Measurements from ENCODE around the gene PTPRM. TPM values are rescaled to one million over a fixed set of nuclear protein-coding genes. Genes with fewer than 3 reads are reported as not detected.

PTPRM gene
- total and polyA plus RNA-seq, 5 donors from 2014 or later = 1.1 to 4.6 (median 3.6) TPM

GRCh38 chr18:8406186-8406867, 839.2 kb downstream of the PTPRM start:
- H3K36me3 Mint-ChIP-seq = no peaks in the 10 kb centered on the region
- peaks cover 2 to 7% of the 10 kb centered on the region in 2 experiments for H3K9me3 ChIP-seq (ENCODE audit: control insufficient read depth in 2 of 2, low read length in 2 of 2)
- H3K9me3 Mint-ChIP-seq = peaks cover 0 to 18% (median 2%) of the 10 kb centered on the region in 7 donors
- no peak overlapping the region for H3K27ac Mint-ChIP-seq
- no peaks in the 10 kb centered on the region for H3K27me3 ChIP-seq (ENCODE audit: control insufficient read depth, insufficient read depth, low read length)
- DNase-seq (no peak), ATAC-seq (ENCODE audit: low read depth in 2 of 2) (no peak)
- no peaks in the 10 kb centered on the region for H3K36me3 ChIP-seq (ENCODE audit: control insufficient read depth, insufficient read depth, low read length)
- no peak overlapping the region for H3K4me3 Mint-ChIP-seq
- no peaks in the 10 kb centered on the region for H3K27me3 Mint-ChIP-seq
- no peaks in the 10 kb centered on the region for H3K4me1 Mint-ChIP-seq
- no peak overlapping the region for H3K4me3 ChIP-seq (ENCODE audit: low read depth, low read length)
- H3K27ac ChIP-seq (ENCODE audit: insufficient read depth, low read length, poor library complexity, severe bottlenecking) = no peak overlapping the region
- H3K4me1 ChIP-seq (ENCODE audit: control insufficient read depth, insufficient read depth, low read length, poor library complexity, severe bottlenecking) = no peaks in the 10 kb centered on the region

- no peak overlapping the region for H3K4me3 ChIP-seq (ENCODE audit: low read depth, low read length)
- Mint-ChIP-seq H3K9me3 (peaks cover 0 to 24% (median 4%) of the 10 kb centered on the region in 7 donors), H3K27ac (no peak overlapping the region), H3K4me3 (no peak overlapping the region), H3K36me3 (no peaks in the 10 kb centered on the region), H3K27me3 (no peaks in the 10 kb centered on the region), H3K4me1 (no peaks in the 10 kb centered on the region)
- H3K9me3 ChIP-seq (ENCODE audit: control insufficient read depth in 2 of 2, low read length in 2 of 2) = peaks cover 7% of the 10 kb centered on the region in 2 experiments
- H3K27me3 ChIP-seq (ENCODE audit: control insufficient read depth, insufficient read depth, low read length) = no peaks in the 10 kb centered on the region
- no peaks in the 10 kb centered on the region for H3K4me1 ChIP-seq (ENCODE audit: control insufficient read depth, insufficient read depth, low read length, poor library complexity, severe bottlenecking)
- no peak overlapping the region for H3K27ac ChIP-seq (ENCODE audit: insufficient read depth, low read length, poor library complexity, severe bottlenecking)
- H3K36me3 ChIP-seq (ENCODE audit: control insufficient read depth, insufficient read depth, low read length) = no peaks in the 10 kb centered on the region
- ATAC-seq (ENCODE audit: low read depth in 2 of 2) (no peak), DNase-seq (no peak)
Measured at GRCh38 chr18:8406868-8407250, 839.7 kb downstream of the PTPRM start.

DNA sequence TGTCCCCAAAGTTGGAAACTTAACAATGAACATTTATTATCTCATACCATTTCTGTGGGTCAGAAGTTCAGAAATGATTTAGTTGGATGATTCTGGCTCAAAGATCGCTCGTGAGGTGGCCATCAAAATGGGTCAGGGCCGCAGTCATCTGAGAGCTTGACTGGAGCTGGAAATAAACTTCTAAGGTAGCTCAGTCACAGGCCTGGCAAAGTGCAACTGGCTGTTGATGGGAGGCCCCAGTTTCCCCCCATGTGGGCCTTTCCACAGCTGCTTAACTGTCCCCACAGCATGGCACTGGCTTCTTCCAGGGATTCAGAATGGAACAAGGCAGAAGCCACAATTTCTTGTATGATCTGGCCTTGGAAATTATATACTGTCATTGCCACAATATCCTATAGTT, 842.0 kb downstream of the PTPRM start:
- ATAC-seq (ENCODE audit: low read depth in 2 of 2) = no peak
- Mint-ChIP-seq H3K27me3 (no peaks in the 10 kb centered on the region), H3K9me3 (peaks cover 1 to 27% (median 4%) of the 10 kb centered on the region in 7 donors), H3K27ac (no peak overlapping the region), H3K36me3 (no peaks in the 10 kb centered on the region), H3K4me3 (no peak overlapping the region), H3K4me1 (no peaks in the 10 kb centered on the region)
- no peaks in the 10 kb centered on the region for H3K4me1 ChIP-seq (ENCODE audit: control insufficient read depth, insufficient read depth, low read length, poor library complexity, severe bottlenecking)
- H3K27ac ChIP-seq (ENCODE audit: insufficient read depth, low read length, poor library complexity, severe bottlenecking) = no peak overlapping the region
- H3K27me3 ChIP-seq (ENCODE audit: control insufficient read depth, insufficient read depth, low read length) = no peaks in the 10 kb centered on the region
- DNase-seq = no peak
- no peak overlapping the region for H3K4me3 ChIP-seq (ENCODE audit: low read depth, low read length)
- no peaks in the 10 kb centered on the region for H3K36me3 ChIP-seq (ENCODE audit: control insufficient read depth, insufficient read depth, low read length)
- H3K9me3 ChIP-seq (ENCODE audit: control insufficient read depth in 2 of 2, low read length in 2 of 2) = peaks cover 7 to 8% of the 10 kb centered on the region in 2 experiments

DNA sequence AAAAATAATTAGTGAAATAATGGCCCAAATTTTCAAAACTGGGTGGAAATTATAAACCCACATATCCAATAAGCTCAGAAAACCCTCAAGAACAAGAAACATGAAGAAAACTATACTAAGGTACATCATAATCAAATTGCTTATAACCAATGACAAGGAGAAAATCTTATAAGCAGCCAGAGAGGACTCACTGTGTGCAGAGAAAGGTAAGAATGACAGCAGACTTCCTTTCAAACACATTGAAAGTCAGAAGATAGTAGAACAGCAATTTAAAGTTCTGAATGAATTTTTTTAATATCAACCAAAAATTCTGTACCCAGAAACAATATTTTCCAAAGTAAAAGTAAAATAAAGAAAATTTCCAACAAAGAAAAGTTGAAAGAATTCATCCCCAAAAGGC, 844.4 kb downstream of the PTPRM start:
- Histone ChIP-seq H3K4me1 (ENCODE audit: control insufficient read depth, insufficient read depth, low read length, poor library complexity, severe bottlenecking) (no peaks in the 10 kb centered on the region), H3K27me3 (ENCODE audit: control insufficient read depth, insufficient read depth, low read length) (no peaks in the 10 kb centered on the region), H3K4me3 (ENCODE audit: low read depth, low read length) (no peak overlapping the region), H3K9me3 (ENCODE audit: control insufficient read depth in 2 of 2, low read length in 2 of 2) (peaks cover 7 to 8% of the 10 kb centered on the region in 2 experiments), H3K27ac (ENCODE audit: insufficient read depth, low read length, poor library complexity, severe bottlenecking) (no peak overlapping the region), H3K36me3 (ENCODE audit: control insufficient read depth, insufficient read depth, low read length) (no peaks in the 10 kb centered on the region)
- no peak overlapping the region for H3K4me3 Mint-ChIP-seq
- H3K27ac Mint-ChIP-seq = no peak overlapping the region
- H3K9me3 Mint-ChIP-seq = peaks cover 1 to 27% (median 6%) of the 10 kb centered on the region in 7 donors
- ATAC-seq (ENCODE audit: low read depth in 2 of 2) (no peak), DNase-seq (no peak)
- no peaks in the 10 kb centered on the region for H3K36me3 Mint-ChIP-seq
- no peaks in the 10 kb centered on the region for H3K27me3 Mint-ChIP-seq
- H3K4me1 Mint-ChIP-seq = no peaks in the 10 kb centered on the region

DNA sequence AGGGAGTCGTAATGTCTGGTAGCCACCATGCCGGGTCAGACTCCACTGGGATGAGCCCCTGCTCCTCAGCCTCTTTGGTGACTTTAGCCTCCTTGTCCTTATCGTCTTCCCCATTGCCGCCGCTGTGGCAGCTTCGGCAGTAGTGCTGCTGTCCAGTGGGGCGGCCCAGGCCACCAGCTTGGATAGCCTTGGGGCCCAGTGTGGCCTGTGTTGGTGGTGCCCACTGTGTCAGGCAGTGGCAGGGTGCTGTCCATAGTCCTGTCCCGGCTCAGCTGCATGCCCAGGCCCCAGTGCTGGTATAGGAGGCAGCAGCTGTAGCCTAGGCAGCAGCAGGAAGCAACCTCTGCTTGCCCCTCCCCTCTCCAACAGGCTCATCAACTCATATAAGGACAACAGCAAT, 845.0 kb downstream of the PTPRM start:
- H3K27ac Mint-ChIP-seq = no peak overlapping the region
- no peaks in the 10 kb centered on the region for H3K27me3 Mint-ChIP-seq
- ATAC-seq (ENCODE audit: low read depth in 2 of 2) (no peak), DNase-seq (no peak)
- H3K4me1 Mint-ChIP-seq = no peaks in the 10 kb centered on the region
- no peaks in the 10 kb centered on the region for H3K36me3 ChIP-seq (ENCODE audit: control insufficient read depth, insufficient read depth, low read length)
- no peaks in the 10 kb centered on the region for H3K4me1 ChIP-seq (ENCODE audit: control insufficient read depth, insufficient read depth, low read length, poor library complexity, severe bottlenecking)
- H3K27ac ChIP-seq (ENCODE audit: insufficient read depth, low read length, poor library complexity, severe bottlenecking) = no peak overlapping the region
- H3K9me3 Mint-ChIP-seq = peaks cover 1 to 27% (median 6%) of the 10 kb centered on the region in 7 donors
- no peaks in the 10 kb centered on the region for H3K36me3 Mint-ChIP-seq
- H3K9me3 ChIP-seq (ENCODE audit: control insufficient read depth in 2 of 2, low read length in 2 of 2) = peaks cover 7 to 8% of the 10 kb centered on the region in 2 experiments
- H3K4me3 Mint-ChIP-seq = no peak overlapping the region
- no peaks in the 10 kb centered on the region for H3K27me3 ChIP-seq (ENCODE audit: control insufficient read depth, insufficient read depth, low read length)
- H3K4me3 ChIP-seq (ENCODE audit: low read depth, low read length) = no peak overlapping the region

- Mint-ChIP-seq H3K4me3 (no peak overlapping the region), H3K27ac (no peak overlapping the region), H3K36me3 (no peaks in the 10 kb centered on the region), H3K4me1 (no peaks in the 10 kb centered on the region), H3K27me3 (no peaks in the 10 kb centered on the region), H3K9me3 (peaks cover 3 to 27% (median 6%) of the 10 kb centered on the region in 7 donors)
- Histone ChIP-seq H3K4me3 (ENCODE audit: low read depth, low read length) (no peak overlapping the region), H3K36me3 (ENCODE audit: control insufficient read depth, insufficient read depth, low read length) (no peaks in the 10 kb centered on the region), H3K9me3 (ENCODE audit: control insufficient read depth in 2 of 2, low read length in 2 of 2) (peaks cover 7 to 8% of the 10 kb centered on the region in 2 experiments), H3K4me1 (ENCODE audit: control insufficient read depth, insufficient read depth, low read length, poor library complexity, severe bottlenecking) (no peaks in the 10 kb centered on the region), H3K27ac (ENCODE audit: insufficient read depth, low read length, poor library complexity, severe bottlenecking) (no peak overlapping the region), H3K27me3 (ENCODE audit: control insufficient read depth, insufficient read depth, low read length) (no peaks in the 10 kb centered on the region)
- DNase-seq (no peak), ATAC-seq (ENCODE audit: low read depth in 2 of 2) (no peak)
Measured at GRCh38 chr18:8413189-8413588, 846.1 kb downstream of the PTPRM start.

- H3K9me3 ChIP-seq (ENCODE audit: control insufficient read depth in 2 of 2, low read length in 2 of 2) = peaks cover 7 to 8% of the 10 kb centered on the region in 2 experiments
- H3K9me3 Mint-ChIP-seq = peaks cover 3 to 27% (median 5%) of the 10 kb centered on the region in 7 donors
- no peak overlapping the region for H3K27ac Mint-ChIP-seq
Measured at GRCh38 chr18:8413751-8414150, 846.6 kb downstream of the PTPRM start.

More at GRCh38 chr18:8413751-8414150, 846.6 kb downstream of the PTPRM start:
- DNase-seq = no peak
- H3K27me3 Mint-ChIP-seq = no peaks in the 10 kb centered on the region
- no peaks in the 10 kb centered on the region for H3K27me3 ChIP-seq (ENCODE audit: control insufficient read depth, insufficient read depth, low read length)
- H3K4me3 Mint-ChIP-seq = no peak overlapping the region
- no peaks in the 10 kb centered on the region for H3K4me1 Mint-ChIP-seq
- H3K27ac ChIP-seq (ENCODE audit: insufficient read depth, low read length, poor library complexity, severe bottlenecking) = no peak overlapping the region
- H3K4me3 ChIP-seq (ENCODE audit: low read depth, low read length) = no peak overlapping the region
- no peak for ATAC-seq (ENCODE audit: low read depth in 2 of 2)
- H3K36me3 Mint-ChIP-seq = no peaks in the 10 kb centered on the region
- H3K36me3 ChIP-seq (ENCODE audit: control insufficient read depth, insufficient read depth, low read length) = no peaks in the 10 kb centered on the region
- H3K4me1 ChIP-seq (ENCODE audit: control insufficient read depth, insufficient read depth, low read length, poor library complexity, severe bottlenecking) = no peaks in the 10 kb centered on the region
